Hepatic stellate cell (primary cell): ENCODE data around the gene GUCY1A2.
"Not testable (repeated sequence)": the region's sequence is repeated elsewhere in the genome, so short reads cannot be mapped to it uniquely, and the experiment has no call there.

Experiments used
- DNase-seq: peaks from one replicate; pipeline ENCODE4 v3.0.0; 2011; ENCODE audit warnings: low spot score

GUCY1A2 gene, protein sequence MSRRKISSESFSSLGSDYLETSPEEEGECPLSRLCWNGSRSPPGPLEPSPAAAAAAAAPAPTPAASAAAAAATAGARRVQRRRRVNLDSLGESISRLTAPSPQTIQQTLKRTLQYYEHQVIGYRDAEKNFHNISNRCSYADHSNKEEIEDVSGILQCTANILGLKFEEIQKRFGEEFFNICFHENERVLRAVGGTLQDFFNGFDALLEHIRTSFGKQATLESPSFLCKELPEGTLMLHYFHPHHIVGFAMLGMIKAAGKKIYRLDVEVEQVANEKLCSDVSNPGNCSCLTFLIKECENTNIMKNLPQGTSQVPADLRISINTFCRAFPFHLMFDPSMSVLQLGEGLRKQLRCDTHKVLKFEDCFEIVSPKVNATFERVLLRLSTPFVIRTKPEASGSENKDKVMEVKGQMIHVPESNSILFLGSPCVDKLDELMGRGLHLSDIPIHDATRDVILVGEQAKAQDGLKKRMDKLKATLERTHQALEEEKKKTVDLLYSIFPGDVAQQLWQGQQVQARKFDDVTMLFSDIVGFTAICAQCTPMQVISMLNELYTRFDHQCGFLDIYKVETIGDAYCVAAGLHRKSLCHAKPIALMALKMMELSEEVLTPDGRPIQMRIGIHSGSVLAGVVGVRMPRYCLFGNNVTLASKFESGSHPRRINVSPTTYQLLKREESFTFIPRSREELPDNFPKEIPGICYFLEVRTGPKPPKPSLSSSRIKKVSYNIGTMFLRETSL

DNA sequence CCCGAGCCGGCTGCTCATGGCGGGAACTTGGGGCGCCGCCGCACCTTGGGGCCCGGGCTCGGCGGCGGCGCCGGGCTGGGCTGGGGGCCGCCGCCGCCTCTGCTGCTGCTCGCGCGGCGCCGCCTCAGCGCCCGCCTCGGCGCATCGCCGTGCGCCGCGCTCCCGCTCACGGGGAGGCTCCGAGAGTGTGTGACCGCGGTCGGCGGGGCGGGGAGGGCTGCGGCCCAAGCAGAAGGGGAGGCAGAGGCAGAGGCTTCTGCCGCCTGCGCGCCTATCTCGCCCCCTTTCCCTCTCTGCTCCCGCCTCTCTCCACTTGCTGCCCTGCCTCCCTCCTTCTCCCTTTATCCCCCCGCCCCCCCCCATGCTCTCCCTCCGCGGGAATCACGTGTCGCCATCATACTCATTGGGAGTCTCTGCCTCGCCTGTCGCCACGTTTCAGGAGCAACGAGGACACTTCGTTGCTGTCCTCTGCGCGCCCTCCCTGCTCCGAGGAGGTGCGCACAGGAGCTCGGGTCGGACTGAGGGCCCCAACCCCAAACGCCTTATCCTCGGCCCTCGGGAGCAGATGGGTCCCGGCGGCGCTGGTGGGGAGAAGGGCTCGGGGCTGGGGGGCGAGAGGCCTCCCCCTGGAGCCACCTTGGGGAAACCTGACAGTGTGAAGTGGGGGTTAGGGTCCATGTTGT, at the start of gene GUCY1A2:
Gene GUCY1A2 (minus strand): TSS at position 258 of the 683 bp plus-strand sequence. CDS start 421 bp downstream, outside the sequence.
- no peak for DNase-seq

DNA sequence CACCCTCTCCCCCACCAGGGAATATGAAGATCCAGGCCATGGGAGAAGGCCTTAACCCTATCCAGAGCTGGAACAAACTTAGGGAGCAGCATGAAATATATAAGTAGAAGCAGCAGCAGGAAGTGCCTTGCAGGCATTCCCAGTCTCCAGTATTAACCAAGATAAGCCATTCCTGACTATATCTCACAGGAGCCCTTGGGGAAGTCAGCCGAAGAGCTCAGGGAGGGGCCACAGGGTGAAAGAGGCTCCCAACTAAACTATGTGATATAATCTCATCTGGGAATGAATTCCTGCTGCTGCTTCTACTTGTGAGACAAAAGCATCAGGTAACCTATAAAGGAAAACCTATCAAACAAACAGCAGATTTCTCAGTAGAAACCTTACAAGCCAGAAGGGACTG, 36.1 kb upstream of the GUCY1A2 start:
- no peak for DNase-seq

DNA sequence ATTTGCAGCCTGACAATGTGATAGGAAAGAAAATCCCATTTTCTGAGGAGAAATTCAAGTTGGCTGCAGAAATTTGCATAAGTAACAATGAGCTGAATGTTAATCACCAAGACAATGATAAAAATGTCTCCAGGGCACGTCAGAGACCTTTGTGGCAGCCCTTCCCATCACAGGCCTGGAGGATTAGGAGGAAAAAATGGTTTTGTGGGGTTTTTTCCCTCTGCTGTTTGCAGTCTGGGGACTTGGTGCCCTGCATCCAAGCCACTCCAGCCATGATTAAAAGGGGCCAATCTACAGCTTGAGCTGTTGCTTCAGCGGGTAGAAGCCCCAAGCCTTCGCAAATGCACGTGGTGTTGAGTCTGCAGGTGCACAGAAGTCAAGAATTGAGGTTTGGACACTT, 33.1 kb upstream of the GUCY1A2 start:
- DNase-seq = not testable (repeated sequence)

DNA sequence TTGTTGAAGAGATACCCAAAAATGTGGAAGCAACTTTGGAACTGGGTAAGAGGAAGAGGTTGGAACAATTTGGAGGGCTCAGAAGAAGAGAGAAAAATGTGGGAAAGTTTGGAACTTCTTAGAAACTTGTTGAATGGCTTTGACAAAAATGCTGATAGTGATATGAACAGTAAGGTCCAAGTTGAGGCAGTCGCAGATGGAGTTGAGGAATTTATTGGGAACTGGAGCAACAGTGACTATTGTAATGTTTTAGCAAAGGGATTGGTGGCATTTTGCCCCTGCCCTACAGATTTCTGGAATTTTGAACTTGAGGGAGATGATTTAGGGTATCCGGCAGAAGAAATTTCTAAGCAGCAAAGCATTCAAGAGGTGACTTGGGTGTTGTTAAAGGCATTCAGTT, 32.6 kb upstream of the GUCY1A2 start:
- not testable (repeated sequence) for DNase-seq

DNA sequence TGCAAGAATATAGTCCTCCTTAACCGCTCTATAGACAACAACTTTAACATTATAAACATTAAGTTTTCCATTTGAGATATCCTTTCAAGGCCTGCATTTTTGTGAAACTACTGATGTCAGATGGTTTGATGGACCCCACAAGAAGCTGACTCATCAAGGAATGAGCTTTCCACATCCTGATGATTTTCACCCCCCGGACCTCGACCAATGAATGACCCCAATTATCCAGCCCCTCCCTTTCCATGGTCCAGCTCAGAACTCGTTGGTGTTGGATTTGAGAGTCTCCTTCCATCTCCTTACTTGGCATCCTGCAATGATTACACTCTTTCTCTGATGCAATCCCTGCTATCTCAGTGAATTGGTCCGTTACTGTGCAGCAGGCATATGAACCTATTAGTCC, 31.8 kb upstream of the GUCY1A2 start:
- no peak for DNase-seq

DNA sequence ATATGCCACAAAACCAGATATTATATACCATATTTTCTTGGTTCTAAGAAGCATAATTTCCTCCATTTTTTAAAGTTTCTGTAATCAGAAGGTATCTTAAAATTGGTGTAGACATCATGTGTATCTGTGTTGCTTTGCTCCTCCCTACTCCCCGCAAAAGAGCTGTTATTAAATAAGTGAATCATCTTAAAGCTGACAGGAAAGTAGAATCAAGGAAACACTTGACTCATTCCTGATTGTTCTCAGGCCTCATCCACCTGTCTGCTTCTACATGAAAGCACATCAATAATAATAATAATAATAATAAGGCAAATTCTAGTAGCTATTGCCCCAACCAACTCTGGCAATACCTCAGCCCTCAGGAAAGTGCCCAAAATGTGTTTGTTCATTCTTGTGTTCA, 26.2 kb upstream of the GUCY1A2 start:
- DNase-seq = no peak

DNA sequence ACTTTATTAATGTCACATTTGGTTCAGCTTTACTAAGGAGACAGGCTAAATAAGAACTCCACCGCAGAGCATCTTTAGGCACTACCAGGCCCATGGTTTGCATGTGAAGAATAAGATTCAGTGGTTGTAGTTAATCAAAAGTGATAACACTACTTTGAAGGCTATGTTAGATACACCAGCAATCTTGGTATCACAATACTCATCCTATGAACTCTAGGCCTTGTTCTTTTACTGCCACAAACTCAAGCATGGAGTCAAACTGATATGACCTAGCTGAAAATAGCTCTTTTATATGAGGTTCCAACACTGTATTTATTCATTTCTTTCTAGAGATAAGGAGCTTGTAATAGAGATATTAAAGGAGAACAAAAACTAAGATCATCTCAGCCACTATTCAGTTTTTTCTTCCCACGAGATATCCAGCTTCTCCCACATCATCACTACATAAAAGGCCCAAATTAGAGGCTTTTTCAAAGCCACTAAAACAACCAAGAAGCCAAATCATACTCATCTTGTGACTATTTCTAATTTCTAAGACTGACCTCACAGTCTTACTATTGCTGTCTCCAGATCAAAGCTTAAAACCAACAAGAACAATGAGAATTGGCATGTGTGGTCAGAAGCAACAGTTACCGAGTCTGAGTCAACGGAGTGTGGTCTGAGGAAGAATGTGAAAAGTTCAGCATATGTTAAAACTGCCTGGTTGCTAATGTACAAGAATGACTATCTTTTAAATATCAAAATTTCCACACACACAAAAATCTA, 25.1 kb upstream of the GUCY1A2 start:
- DNase-seq = peak; percentile 17

DNA sequence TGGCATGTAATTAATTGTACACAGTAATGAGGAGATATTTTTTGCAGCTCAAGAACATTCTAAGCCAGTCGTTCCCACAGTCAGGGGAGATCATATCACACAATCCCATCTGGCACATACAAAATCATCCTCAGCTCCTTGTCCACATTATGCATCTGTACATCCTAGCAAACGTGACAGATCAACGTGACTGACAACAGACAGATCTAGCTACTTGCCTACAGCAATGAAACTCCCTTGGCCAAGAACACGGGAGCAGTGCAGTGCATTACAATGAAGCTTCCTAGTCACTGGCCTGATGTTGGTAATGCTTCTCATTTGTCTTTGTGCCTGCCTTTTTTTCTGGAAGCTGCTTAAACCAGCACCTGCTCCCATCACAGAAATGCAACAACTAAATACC, 24.5 kb upstream of the GUCY1A2 start:
- DNase-seq = no peak

DNA sequence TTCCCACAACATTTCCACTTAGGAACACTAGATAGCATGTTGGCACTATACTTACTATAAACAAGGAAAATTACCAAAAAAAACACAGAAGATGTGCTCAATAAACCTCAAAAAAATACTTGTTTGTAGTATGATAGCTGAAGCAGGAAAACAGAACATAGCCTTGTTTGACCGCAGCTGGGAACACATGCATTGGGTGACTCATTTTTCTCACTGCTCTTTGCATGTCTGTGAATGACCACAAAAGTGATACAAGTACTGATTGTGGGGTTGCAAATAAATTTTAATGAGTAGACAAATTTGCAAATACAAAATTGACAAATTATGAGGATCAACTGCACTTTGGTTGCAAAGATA, 22.8 kb upstream of the GUCY1A2 start:
- no peak for DNase-seq

DNA sequence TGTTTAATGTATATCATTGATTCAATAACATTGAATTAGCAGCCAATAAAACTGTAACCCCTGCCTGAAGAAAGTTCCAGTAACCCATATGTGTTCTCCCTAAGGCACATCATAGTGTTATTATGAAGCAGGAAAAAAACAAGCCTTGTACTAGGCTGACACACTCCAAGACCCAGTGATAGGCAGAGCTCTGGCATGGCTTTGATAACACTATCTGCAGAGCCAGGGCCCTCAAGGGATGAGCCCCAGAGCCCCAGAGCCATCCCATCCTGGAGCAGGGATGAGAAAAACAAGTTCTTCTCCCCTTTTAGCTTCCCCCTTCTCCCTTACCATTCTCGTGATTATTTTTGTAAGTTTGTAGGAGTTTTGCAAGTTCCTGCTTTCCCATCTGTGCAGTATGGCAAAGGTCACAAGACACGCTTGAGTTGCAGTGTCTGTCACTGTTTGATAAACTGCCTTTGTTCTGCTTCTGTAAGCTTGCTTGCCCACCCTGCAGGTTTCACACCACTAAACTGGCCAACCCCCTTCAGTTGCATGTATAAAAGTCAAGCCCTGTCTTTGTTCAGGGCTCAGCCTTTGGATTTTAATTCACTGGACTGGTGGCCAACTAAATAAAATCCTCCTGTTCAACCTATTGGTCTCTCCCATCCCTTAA, 22.3 kb upstream of the GUCY1A2 start:
- no peak for DNase-seq

DNA sequence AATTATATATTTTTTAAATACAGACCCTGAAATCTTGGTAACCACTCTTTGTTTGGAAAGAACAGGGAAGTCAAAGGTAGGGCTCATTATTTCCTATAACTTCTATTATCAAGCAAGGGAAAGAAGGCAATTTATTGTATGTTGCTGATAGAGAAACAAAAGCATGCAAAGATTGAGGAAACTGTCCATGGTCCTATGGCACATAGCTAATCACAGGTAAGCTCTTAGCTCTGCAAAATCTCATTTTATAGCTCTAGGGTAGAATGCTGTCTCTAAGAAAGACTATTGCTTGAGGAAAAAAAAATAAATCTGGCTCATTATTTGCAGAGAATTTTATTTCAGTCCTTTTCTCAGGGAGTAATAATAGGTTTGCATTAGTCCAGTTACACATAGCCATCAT, 7.4 kb upstream of the GUCY1A2 start:
- DNase-seq = no peak

DNA sequence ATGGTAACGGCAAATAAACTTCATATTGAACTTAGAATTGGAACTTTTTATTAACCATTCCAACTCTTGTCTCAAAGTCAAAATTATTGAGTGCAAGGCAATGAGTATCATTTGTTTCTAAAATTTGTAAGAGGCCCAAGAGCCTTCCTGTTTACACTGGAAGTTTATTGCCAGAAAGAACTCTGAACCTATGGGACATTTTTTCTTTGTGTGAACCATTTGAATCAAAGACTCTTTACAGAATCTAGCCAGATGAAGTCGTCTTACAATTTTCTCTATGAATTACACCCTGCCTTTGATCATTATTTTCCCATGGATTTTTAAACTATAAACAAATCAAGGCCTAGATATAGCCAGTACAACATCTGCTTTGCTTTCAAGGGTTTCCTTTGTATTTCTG, 2.3 kb upstream of the GUCY1A2 start:
- no peak for DNase-seq

DNA sequence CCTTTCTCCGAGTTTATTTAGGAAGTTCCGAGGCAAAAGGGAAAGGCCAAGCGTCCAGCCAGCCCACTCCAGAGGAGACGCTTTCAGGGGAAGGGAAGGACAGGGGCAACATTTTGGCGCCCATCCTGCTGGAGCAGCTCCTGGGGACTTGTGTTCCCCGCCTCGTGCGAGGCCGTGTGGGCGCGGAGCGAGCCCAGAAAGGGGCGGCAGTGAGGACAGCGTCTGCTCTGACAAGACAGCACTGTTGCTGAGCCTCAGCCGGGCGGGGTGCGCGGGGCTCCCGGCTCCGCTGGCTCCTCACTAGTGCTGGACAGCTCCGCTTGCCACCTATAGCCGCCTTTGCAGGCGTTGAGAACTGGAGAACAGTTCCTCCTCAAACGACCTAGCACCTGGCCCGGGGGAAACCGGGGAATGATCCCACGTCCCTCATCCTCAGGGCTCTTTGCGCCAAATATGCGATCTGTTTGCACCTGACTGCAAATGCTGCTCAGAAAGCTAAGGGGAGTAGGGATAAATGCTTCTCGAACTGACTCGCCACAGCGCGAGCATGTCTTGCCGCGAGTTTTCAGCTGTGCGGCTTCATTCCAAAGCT, 722 bp upstream of the GUCY1A2 start:
- peak; percentile 65 for DNase-seq

DNA sequence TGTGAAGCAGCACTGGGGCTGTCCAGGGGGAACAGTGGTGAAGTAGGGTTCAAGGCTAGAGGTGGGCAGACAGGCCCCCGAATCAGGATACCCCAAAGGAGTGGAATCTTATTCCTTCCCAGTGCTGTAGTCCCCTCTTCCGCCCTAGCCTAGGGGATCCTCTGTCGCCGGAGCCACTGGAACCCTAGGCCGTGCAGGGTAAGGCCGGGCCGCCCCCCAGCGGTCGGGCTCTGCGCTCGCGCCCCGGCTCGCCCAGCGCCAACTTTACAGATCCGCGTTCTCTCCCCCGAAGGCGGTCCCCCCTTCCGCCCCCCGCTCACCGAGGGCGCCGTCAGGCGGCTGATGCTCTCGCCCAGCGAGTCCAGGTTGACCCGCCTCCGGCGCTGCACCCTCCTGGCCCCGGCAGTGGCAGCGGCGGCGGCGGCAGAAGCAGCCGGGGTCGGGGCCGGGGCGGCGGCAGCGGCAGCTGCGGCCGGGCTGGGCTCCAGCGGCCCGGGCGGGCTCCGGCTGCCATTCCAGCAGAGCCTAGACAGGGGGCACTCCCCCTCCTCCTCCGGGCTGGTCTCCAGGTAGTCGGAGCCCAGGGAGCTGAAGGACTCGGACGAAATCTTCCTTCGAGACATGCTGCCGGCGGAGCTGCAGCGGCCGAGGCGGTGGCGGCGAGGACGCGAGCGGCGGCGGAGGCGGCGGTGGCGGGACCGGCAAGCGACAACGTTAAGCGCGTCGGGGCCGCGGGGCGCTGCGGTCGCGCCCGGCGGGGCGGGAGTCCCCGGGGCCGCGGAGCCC, 650 bp downstream of the GUCY1A2 start:
- DNase-seq = peak; percentile 37

DNA sequence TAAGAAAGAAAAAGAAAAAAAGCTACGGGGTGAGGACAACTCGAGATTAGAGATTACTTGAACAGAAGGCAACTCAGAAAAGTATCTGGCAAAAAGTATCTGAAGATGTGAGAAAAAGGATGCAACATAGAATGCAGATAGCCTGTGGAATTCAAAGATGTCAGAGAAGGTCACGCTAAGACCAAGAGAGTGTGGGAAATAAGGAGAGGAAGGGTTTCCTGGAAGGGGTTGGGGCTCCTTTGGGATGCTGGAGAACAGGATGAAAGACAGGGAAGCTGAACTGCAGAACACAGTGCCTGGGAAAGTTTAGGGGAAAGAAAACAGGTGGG, 1.2 kb downstream of the GUCY1A2 start:
- no peak for DNase-seq

DNA sequence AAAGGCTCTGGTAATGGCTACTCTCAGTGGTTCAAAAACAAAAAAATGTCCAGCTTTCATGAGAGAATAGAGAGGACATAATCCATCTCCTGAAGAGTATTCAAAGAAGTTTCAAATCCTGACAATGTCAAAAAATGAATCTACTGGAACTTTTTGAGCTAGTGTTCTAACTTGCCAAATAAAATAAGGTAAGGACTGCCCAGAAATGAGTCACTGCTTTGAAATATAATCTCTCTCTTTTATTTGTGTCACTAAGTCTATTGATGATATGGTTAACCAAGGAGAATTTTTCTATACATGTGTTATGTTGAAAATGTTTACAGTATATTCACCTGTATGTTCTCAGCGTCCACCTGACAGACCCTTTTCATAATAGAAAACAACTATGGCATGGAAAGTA, 3.4 kb downstream of the GUCY1A2 start:
- no peak for DNase-seq

DNA sequence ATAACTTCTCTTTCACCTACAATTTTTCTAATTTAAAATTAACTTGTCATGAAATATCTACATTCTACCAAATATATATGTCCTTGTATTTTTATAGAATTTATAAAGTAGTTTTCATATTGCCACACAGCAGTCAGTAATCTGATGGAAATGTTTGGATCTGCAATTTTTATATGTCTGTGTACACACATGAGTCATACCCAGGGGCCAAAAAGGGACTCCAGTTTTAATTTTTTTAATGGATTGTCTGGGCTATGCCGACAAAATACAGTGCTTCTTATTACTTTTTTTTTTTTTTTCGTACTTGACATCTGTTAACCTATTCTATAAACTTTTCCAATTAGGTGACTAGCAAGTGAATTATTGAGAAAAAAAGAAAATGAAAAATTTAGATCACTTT, 6.3 kb downstream of the GUCY1A2 start:
- no peak for DNase-seq

DNA sequence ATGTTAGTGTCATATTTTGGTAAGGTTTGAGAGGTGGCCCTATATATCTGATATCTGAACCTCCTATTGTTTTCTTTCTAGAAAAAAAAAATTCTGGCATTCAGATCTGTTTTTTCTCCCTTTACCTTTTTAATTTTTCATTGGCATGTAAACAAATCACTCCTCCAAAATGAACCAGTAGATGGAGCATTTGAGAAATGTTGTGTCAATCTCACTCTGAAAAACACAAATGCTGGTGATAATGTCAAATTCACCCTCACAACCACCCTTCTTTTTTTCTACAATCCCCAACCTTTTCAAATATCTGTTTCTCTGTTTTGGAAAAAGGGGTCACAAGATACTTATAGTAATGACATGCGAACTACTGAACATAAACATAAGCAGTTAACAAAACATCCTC, 9.1 kb downstream of the GUCY1A2 start:
- DNase-seq = no peak

DNA sequence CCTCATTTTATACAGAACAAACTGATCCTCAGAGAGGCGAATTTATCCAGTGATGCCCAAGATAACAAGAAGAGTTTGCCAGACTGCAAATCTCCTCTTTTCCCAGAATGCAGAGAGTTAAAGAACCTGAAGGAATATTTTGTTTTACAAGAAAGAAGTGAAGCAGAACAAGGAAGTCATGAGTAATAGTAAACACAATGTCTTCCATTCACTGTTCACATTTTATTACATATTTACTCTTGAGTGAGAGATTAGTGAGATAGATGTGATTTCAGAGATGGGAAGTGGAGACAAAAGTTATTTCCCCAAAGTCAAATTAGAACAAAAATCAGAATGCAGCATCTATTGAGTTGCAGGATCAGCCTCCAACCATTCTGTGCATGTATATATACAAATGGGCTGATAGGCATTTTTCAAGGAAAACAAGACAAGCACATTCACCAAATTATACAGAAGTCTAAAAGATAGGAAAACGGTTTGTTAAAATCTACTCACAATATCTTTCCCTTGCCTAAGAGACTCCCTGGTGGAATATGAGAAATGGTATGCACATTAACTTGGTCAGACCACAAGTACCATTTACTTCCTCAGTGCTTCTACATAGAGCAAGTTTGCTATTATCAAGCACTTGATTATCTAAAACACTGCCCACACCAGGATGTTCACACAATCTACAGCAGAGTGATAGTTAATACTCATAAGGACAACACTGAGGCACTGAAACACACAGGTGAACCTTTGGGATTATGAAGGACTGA, 12.0 kb downstream of the GUCY1A2 start:
- no peak for DNase-seq

DNA sequence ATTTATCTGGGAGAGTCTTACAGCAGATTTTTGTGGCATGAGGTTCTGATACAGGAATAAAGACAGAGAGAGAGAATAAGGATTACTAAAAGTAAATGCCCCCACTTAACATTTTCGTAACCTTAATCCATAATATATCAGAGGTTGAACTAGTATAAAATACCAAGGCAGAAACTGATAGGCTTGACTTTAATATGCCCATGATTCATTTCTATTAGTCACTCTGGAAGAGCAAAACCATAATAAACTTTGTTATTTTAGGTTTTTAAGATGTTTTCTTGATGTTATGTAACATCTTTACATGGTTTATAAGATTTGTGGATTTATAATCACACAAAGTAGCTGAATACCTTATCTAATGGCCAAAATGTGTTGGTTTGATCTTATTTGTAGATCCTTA, 19.1 kb downstream of the GUCY1A2 start:
- no peak for DNase-seq
